Fibroblast of peridontal ligament (primary cell): Measurements from ENCODE around the gene EIPR1.

Source experiments
- DNase-seq: peaks from one replicate; pipeline ENCODE4 v3.0.0-alpha.2; 2010; ENCODE audit errors: extremely low read depth

EIPR1 gene

DNA sequence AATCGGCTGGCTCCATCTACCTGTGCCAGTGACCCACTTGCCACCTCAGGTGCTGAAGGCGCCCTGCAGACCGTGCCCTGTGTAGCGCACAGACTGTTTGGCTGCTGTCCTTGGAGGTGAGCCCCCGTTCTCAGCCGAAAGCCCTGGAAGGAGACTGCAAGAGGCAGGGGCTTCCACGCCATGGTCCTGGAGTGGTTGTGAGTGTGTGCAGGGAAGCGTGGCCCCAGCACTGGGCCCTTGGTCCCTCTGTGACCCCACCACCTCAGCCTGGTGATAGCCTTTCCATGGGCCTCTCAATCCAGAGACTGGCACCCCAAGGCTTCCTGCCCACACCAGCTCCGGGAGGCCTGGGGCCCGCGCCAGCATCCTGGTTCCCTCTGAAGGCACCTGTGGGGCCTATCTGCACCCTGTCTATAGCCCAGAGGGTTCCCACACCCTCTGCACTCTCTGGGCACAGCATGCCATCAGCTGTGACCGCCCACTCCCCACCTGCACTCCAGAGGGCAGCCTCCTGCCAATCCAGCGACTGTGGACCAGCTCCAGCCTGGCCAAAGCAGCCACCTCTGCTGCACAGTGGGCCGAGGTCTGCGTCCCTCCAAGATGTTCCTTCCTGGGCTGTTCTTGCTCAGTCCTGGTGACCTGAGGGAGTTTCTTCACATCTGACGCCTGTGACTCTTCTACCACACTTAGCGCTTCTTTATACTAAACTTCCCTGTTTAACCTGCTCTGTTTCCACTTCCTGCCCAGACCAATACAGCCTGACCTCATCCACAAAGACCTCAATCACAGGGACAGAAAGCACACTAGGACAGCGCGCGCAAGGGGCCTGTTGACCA lies 109.5 kb downstream of the EIPR1 start:
- no peak for DNase-seq

DNA sequence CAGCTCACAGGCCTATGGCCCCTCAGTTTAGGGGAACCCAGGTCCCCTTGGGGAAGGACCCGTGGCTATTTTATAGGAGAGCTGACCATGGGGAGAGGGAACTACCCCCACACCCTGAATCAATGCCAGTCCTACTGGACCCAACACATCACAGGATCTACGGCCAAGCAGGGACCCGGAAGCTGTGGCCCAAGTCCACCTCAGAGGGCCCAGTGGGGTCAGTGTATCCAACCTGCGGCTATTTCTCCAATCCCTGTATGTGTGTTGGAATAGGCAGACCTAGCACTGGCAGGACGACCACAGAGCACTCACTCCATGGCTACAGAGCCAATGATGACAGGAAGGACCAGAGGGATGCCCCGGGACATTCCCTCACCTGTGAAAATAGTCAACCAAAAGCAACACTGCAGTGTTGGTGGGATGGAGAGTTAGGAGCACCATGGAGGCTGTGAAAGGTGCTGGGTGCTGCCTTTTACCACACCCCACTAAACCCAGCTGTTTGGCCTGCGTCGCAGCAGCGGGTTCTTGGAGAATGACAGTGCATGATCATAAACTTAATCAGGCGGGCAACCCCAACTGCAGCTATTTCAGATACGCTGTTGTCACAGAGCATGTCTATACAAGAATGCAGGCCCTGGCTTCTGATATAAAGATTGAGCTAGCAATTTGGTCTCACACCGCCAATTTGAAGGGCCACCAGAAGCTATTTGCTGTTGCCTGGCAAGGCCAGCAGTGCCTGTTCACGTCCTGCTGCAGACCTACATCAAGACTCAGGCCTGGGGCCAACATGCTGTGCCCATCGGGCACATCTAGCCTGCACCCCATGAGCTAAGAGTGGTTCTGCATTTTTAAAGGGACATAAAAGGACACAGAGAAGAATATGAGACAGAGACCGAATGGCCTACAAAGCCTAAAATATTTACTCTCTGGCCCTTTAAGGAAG lies 110.4 kb downstream of the EIPR1 start:
- DNase-seq, result no peak

GRCh38 chr2:3265981-3266924 lies 111.4 kb downstream of the EIPR1 start:
- no peak for DNase-seq

DNA sequence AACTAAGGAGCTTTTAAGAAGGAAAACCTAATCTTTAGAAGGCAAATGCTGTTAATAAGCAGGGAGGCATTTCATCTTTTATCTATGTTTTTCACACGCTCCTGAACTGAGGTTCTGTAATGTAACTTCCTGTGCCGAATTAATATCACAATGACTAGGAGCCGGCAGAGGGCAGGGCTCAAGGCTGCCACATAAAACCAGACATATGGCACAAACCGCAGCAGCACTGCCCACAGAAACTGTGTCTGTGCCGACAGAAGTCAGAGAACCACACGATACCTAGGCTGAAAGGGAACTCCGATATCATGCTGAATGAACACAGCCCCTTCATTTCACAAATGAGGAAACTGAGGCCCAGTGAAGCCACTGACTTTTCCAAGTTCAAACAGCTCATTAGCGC lies 112.1 kb downstream of the EIPR1 start:
- no peak for DNase-seq

DNA sequence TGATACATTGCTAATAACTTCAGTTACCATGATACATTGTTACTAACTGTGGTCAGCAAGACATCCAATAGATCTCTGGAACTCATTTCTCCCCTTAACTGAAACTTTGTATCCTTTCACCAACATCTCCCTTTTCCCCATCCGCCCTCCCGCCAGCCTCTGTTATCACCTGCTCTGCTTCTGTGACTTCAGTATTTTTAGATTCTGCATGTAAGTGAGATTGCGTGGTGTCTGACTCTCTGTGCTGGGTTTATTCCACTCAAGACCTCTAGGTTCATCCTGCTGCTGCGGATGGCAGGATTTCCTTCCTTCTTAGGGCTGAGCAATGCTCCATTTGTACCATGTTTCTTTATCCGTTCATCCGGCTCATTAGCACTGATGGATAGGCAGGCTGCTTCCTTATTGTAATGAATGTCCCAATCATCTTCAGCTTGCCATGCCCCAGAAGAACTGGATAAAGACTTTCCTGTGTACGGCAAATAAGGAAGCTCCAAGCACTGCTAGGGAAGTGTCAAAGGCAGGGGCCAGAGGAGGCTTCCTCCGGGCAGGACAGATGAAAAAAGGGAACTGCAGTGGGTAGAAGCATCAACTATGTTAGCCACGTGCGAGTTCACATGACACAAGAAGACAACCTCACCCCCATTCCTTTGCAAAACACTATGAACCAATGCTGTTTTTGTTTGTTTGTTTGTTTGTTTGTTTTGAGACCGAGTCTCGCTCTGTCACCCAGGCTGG lies 113.4 kb downstream of the EIPR1 start:
- no peak for DNase-seq

DNA sequence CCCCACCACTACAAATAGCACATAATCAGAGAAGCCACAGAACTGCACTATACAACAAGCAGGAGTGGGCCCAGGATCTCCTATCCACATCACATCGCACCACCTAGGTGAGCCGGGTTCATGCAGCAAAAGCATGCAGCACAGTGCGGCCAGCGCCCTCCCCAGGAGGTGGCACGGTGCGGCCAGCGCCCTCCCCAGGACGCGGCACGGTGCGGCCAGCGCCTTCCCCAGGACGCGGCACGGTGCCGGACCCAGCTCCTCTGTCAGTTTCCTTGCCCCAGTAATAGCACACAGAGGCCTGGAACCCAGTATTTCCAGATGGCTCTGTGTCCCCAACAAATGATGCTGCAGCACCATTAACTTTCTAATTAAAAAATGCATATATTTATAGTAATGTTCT lies 114.1 kb downstream of the EIPR1 start:
- no peak for DNase-seq

DNA sequence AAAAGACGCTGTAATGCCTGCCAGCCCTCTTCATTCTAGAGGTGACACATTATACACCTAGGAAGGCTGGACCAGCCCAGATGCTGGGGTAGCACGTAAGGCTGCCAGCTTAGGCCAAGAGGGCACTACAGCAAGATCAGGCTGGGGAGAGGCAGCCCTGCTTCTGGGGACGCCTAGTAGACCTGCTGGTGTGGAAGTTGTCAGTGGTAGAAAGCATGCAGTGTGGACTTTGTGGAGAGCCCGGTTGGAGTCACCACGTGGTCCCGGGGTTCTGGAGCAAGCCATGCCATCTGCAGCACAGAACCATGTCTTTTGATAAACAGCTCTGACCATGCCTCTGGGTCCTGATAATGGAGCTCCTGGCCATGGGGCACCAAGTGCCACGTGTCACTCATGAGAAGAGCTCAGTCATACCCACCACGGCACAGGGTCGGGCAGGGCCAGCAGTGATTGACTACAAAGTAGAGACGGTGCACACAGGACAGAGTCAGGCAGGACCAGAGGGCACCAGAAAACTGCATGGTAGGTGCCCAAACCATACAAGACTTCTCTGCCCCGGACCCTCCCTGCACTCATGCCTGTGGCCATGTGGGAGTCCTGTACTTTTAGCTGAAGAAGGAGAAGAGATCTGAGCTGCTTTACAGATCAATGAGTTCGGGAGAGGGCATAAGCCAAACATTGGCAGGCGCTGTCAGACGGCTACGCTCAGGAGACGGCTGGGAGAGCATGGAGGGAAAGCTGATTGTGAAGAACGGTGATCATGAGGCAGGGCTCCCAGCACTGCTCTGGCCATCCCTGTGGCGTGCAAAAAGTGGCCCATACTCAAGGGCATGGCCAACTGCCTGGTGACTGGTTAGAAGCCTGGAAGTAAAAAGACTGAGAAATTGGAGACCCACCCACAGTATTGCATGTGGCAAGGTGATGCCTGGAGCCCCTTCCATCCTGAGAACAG lies 114.9 kb downstream of the EIPR1 start:
- DNase-seq, result no peak

GRCh38 chr2:3261511-3261910 lies 116.1 kb downstream of the EIPR1 start:
- no peak for DNase-seq

DNA sequence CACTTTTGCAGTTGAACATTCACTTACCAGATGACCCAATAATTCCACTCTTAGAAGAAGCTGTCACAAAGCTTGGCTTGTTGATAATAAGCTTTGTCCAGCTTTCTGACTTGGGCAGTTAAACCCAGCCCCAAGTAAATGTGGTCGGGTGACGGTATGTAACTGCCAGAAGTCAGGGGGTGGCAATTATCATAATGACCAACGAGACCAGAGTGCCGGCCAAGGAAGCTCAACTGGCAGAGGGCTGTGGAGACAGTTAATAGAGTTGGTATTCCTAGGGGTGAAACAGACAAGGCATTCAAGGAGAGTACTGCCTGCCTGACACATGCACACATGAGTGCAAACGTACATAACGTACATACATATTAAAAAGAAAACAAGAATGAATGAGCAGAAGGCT lies 116.7 kb downstream of the EIPR1 start:
- DNase-seq, result no peak

- no peak for DNase-seq
Measured at GRCh38 chr2:3257826-3258225, 119.8 kb downstream of the EIPR1 start.

DNA sequence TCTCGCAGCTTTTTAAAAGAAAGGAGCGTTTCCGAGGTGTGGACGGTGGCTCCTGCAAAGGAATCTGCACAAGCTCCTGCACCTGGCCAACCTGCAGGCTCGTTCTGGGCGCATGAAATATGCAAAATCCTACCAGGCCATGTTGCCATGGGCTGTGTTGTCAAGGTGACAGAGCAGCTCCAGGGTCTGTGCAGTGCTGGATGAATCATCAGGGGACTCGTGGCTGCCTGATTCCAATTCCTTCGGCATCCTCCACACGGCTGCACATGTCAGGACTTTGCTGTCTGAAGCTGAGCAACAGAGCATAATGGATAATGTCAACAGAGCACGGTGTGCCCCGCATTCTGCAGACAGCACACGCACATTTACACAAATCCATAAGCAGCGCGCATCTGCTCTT lies 120.5 kb downstream of the EIPR1 start:
- no peak for DNase-seq

DNA sequence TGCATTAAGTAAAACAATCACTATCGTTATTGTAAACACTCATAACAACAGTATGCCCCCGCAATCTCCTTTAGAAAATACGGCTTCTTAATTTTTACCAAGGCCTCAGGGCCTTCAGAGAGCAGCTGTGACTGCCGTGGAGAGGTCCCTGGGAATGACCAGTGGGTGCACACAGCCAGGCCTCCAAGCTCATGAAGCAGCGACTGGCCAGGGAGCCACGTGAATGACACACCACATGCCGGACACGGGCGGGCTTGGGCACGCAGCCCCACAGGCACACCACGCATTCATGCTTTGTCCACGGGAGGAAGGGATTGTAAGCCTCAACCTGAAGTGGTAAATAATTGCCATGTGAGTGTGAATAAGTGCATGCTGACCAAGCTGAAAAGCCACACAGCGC lies 121.0 kb downstream of the EIPR1 start:
- DNase-seq, result no peak

GRCh38 chr2:3256157-3256556 lies 121.5 kb downstream of the EIPR1 start:
- no peak for DNase-seq

DNA sequence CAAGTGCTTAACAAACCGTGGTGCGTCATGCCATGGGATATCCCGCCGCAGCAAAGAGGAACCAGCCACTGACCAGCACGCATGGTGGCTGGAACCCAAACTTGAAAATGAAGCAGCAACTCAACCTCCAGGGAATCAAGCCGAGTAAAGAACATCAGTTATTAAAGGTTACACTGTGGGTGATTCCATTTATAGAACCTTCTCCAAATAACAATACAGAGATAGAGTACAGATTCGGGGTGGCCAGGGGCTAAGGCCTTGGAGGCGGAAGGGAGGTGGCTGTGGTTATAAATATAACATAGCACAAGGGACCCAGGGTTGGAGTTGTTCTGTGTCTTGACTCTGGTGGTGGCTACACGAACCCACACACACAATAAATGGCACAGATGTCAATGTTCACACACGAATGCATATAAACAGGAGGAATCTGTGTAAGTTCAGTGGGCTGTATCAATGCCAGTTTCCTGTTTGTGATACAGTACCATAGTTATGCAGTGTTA lies 123.1 kb downstream of the EIPR1 start:
- DNase-seq, result no peak

DNA sequence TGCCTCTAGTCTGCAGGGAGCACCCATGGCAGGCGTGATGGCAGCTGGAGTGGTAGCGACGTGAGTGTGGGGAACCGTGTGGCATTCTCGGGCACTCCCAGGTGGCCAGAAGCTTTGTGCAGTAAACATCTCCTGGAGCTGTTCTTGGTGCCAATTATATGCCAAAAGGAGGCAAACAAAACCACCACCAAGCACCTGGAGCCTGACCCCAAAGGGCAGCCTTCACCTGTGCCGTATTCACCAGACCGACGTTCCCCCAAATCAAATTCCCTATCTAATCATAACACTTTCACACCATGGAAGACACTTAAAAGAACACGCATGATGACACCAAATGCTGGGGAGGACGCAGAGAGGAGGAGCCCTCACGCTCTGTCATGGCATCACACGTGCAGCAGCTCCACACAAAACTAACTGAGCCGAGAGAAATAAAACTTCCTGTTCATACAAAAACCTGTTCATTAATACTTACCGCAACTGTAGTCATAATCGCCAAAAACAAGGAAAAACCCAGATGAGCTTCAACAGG lies 123.6 kb downstream of the EIPR1 start:
- DNase-seq, result no peak

DNA sequence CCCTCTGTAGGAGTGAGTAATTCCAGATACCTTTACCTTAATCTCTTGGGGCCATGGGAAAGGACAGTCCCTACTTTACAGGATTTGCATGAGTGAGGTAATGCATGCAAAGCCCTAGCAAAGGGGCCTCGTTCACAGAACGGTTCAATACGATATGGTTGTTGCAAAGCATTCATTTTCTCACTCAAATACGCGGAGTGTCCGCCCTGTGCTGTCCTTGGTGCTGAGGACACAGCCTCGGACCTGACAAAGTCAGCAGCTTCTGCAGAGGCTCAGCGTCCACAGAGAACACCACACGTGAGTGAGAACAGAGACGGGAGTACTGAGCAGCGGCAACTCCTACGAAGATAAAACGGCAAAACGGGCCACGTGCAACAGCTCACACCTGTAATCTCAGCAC lies 125.7 kb downstream of the EIPR1 start:
- no peak for DNase-seq

DNA sequence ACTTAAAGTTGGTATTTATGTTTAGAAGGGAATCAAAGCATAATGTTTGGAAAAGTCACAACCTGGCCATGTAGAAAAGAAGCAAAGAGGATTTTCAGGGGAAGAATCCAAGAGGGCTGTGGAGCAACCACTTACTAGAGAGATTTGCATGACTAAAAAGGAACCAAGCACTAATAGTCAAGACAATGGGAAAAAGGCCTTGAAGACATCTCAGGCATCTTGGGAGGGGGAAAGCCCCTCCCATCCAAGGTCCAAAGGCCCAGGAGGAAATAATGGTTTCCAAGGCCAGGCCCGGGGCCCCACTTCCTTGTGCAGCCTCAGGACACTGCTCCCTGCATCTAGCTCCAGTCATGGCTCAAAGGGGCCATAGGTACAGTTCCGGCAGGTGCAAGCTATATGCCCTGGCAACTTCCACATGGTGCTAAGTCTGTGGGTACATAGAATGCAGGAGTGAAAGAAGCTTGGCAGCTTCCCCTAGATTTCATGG lies 128.1 kb downstream of the EIPR1 start:
- no peak for DNase-seq

DNA sequence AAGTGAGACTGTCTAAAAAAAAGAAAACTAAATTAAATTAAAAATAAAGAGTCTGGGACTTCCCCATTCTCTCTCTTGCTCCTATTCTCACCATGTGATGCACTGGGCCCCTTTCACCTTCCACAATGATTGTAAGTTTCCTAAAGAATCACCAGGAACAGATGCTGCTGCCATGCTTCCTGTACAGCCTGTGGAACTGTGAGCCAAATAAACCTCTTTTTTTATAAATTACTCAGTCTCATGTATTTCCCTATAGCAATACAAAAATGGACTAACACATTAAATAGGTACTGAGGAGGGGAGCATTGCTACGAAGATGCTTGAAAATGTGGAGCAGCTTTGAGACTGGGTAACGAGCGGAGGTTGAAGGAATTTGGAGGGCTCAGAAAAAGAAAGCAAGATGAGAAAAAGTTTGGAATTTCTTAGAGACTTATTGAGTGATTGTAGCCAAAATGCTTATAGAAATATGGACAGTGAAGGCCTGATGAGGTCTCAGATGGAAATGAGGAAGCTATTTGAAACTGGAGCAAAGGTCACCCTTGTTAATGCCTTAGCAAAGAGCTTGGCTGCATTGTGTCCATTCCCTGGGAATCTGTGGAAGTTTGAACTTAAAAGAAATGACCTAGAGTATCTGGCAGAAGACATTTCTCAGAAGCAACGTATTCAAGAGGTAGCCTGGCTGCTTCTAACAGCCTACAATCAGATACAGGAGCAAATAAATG lies 128.7 kb downstream of the EIPR1 start:
- no peak for DNase-seq
